NCI-H774 (cell line): ENCODE results near the gene LRRC59.

Experiments used
- DNase-seq: peaks from one replicate; lab custom pipeline; 2025; lab: John Stamatoyannopoulos, UW

LRRC59 gene

GRCh38 chr17:50386510-50386909 is 10.8 kb downstream of the LRRC59 start:
- no peak for DNase-seq

GRCh38 chr17:50382931-50383330 is 14.4 kb downstream of the LRRC59 start:
- DNase-seq, result no peak

GRCh38 chr17:50381920-50382319 is 15.4 kb downstream of the LRRC59 start:
- DNase-seq, result no peak

- DNase-seq, result no peak
Measured at GRCh38 chr17:50381260-50381815, 16.0 kb downstream of the LRRC59 start.

GRCh38 chr17:50380369-50381259 is 16.7 kb downstream of the LRRC59 start:
- DNase-seq, result no peak

- DNase-seq, result no peak
Measured at GRCh38 chr17:50379351-50380132, 17.8 kb downstream of the LRRC59 start.

GRCh38 chr17:50375858-50376538 is 21.3 kb downstream of the LRRC59 start:
- peak; percentile 30 for DNase-seq

GRCh38 chr17:50373705-50374104 is 23.6 kb downstream of the LRRC59 start:
- DNase-seq, result no peak

- DNase-seq, result peak; percentile 96
Measured at GRCh38 chr17:50372758-50373556, 24.4 kb downstream of the LRRC59 start, which contains the start of the genes EME1 and MRPL27. EME1 (plus strand) TSS chr17:50373229; CDS start chr17:50375209, 1,980 bp downstream. MRPL27 (minus strand) TSS chr17:50373184; CDS start chr17:50373170, 14 bp downstream.

GRCh38 chr17:50372222-50372757 is 25.0 kb downstream of the LRRC59 start:
- DNase-seq, result no peak

GRCh38 chr17:50371526-50371925 is 25.8 kb downstream of the LRRC59 start:
- DNase-seq, result no peak

- no peak for DNase-seq
Measured at GRCh38 chr17:50370052-50370451, 27.3 kb downstream of the LRRC59 start.

- DNase-seq, result no peak
Measured at GRCh38 chr17:50367401-50367800, 29.9 kb downstream of the LRRC59 start.

- DNase-seq, result no peak
Measured at GRCh38 chr17:50365649-50366393, 31.5 kb downstream of the LRRC59 start.

GRCh38 chr17:50365165-50365564 is 32.2 kb downstream of the LRRC59 start:
- no peak for DNase-seq

- DNase-seq, result no peak
Measured at GRCh38 chr17:50364715-50365114, 32.6 kb downstream of the LRRC59 start.

GRCh38 chr17:50364061-50364458 is 33.3 kb downstream of the LRRC59 start:
- DNase-seq, result no peak

GRCh38 chr17:50363217-50364060 is 33.9 kb downstream of the LRRC59 start:
- peak; percentile 7 for DNase-seq

- DNase-seq, result no peak
Measured at GRCh38 chr17:50362661-50363060, 34.7 kb downstream of the LRRC59 start.
